ENCODE results near the gene ZNHIT6.

ZNHIT6 gene

DNA sequence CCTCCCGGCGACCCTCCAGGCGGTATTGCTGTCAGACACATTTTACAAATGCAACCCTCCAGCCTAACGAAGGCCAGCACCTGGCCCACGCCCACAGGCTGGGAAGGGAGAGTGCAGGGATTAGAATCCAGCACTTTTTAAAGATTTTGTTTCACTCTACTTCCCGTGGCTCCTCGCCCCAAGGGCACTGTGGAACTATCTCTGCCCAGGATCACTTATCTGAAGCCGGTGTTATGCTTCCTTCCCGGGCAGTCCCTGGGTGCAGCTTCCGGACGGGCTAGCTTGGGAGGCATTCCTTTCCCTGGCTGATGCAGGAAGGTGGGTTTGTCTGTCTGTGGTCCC, 91.9 kb downstream of the ZNHIT6 start:
- DNase-seq: no peak

GRCh38 chr1:85615586-85616363, 92.5 kb downstream of the ZNHIT6 start:
- DNase-seq: no peak

GRCh38 chr1:85612704-85613361, 95.4 kb downstream of the ZNHIT6 start:
- no peak for DNase-seq

- DNase-seq: no peak
Observed at GRCh38 chr1:85611856-85612255, 96.4 kb downstream of the ZNHIT6 start.

DNA sequence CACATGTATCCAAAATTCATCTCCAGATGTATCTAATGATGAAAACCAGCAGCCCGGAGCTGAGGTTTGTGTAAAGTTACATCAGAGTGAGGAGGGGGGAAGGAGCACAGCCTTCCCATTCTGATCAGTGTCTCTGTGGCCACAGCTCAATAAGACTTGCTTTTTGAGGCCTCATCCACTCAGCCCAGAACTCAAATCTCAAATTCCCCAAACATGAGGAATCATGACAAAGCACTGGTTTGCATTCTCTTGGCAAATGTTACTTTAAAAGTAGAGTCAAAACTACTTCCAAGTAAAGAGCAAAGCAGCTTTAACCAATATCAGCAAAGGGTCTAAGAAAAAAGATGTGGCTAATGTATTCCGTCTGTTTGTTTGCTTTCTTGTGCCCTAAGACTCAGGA, 96.8 kb downstream of the ZNHIT6 start:
- no peak for DNase-seq

GRCh38 chr1:85609976-85610375, 98.3 kb downstream of the ZNHIT6 start:
- no peak for DNase-seq

- no peak for DNase-seq
Observed at GRCh38 chr1:85608851-85609250, 99.4 kb downstream of the ZNHIT6 start.

GRCh38 chr1:85607921-85608265, 100.3 kb downstream of the ZNHIT6 start:
- DNase-seq: no peak

- DNase-seq: no peak
Observed at GRCh38 chr1:85607126-85607920, 100.9 kb downstream of the ZNHIT6 start.

DNA sequence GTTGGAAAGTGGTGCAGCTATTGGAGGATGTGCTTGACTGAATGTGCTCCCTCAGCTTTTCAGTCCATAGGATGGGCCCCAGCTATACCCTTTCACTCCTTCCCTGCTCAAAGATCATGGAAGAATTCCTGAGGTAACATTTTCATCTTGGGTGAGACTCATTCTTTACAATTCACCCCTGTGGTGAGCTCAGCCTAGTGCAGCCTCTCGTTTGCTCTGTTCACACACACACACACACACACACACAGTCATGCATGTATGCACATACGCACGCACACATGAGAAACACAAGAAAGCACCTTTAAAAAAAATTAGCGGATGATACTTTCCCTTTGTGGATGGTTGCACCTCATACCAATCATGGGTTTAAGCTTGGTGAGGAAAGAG, 101.8 kb downstream of the ZNHIT6 start:
- no peak for DNase-seq

- no peak for DNase-seq
Observed at GRCh38 chr1:85605484-85606413, 102.5 kb downstream of the ZNHIT6 start.

GRCh38 chr1:85604298-85604997, 103.8 kb downstream of the ZNHIT6 start:
- DNase-seq: no peak

DNA sequence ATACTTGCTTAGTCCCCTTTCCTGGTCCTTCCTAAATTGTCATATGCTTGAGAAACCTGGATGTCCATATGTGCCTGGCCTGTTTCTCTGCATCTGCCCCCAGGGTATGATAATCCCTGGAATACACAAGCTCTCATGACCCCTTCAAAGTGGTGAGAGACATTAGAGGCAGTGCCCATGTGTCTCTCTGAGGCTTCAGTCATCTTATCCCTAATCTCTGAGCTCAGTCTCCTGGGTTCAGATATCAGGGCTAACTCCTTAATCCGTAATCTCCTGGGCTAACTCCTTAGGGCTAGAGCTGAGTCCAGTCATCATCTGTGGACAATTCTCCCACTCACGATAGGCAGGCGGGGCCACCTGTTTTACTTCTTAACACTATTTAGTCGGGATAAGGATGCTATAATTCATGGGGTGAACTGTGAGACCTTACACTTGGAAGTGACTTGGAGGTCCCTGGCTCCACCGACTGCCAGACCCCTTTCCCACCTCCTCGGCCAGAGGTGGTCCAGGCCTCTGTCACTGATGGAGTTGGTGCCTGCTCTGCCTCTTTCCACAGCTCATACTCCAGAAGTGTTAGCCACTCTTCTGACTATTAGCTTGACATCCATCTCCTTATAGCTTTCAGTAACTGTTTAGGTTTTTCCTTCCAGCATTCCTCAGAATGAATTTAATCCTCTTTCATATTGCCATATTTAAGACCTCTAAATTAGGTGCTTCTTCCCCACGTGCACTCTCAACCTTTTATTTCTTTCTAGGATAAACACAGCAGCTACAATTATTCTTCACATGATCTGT, 105.0 kb downstream of the ZNHIT6 start:
- DNase-seq: no peak

DNA sequence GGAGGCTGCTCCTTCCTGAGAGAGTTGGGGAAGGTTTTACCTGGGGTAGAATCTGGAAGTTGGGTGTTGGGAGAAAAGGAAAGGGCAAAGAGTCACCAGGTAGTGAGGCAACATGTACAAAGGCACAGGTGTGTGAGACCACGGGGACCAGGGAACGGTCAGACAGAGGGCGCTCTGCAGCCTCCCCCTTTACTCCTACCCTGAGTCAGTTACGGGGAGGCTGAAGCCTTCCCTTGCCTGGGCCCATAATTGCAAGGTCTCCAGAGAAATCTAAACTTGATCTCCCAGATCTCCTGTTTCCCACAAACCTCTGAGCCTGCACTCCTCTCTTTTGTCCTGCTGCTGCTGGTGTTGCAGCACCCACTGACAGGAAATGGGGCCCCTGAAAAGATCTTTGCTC, 105.7 kb downstream of the ZNHIT6 start:
- no peak for DNase-seq

DNA sequence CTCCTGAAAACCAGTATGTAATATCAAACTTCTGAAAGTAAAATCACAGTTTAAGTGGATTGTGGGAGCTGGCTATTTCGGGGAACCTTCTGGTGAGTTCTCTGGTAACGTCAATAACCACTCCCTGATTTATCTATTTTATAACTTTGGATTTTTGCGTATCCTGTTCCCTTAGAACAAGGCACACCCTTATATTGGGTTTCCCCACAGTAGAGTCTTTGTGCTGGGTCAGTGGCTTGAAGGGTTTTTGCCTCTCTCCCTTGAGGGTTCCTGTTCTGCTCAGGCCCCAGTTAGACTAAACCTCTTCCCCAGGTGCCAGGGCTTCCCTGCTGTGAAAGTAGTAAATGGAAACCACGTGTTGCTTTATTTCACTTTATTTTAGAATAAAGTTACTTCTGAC, 106.3 kb downstream of the ZNHIT6 start:
- DNase-seq: no peak

- DNase-seq: no peak
Observed at GRCh38 chr1:85599681-85600080, 108.6 kb downstream of the ZNHIT6 start.

Measured in NCI-H2171 (cell line).